K562 (cell line): ENCODE measurements around the gene FYB1. TPM values are rescaled to one million over a fixed set of nuclear protein-coding genes. Genes with fewer than 3 reads are reported as not detected.

Source experiments
- ATAC-seq: fragments of 200-7000 bp; cut with Tn5 transposase; 3 replicates; pipeline ENCODE4 v1.9.1; 2020; ENCODE audit warnings: moderate library complexity
- BruUV-seq: library from RNA; stranded (reverse); fragments of 400-500 nt; replicated peaks from 2 replicates; lab custom pipeline; 2021; lab: Mats Ljungman, UMichigan
- CTCF ChIA-PET: fragments of 300-600 bp; formaldehyde crosslinking; extraction: SDS; loops from one replicate; lab custom pipeline; 2021; ENCODE audit warnings: low intra/inter-chr PET ratio; lab: Yijun Ruan, JAX
- POLR2A ChIA-PET: fragments of 300-600, 350-650 bp; sonication (Branson Sonifier 250); formaldehyde crosslinking; extraction: SDS; loops from one replicate; lab custom pipeline; 2021; ENCODE audit warnings: antibody characterized with exemption, inconsistent platforms; lab: Yijun Ruan, JAX
- DNase-seq, 4 experiments: peaks; one replicate each; pipeline versions ENCODE4 v3.0.0 to v3.0.0-alpha.2; 2011 to 2018; ENCODE audit warnings: low spot score in 3 of 4, mixed read lengths in 3 of 4; ENCODE audit errors: extremely low read depth in 1 of 4
- FAIRE-seq: peaks from 2 replicates; lab custom pipeline; 2011; peaks lifted over from hg19 to GRCh38; lab: Jason Lieb, UNC
- H2AFZ ChIP-seq: 2 replicates; pipeline ENCODE4 v1.6.0; 2011; ENCODE audit warnings: low read depth, low read length, control low read depth, inconsistent platforms
- H3K27ac ChIP-seq: fragments of 200-600 bp; 3 replicates; pipeline ENCODE4 v1.8.0; 2011; ENCODE audit warnings: low read depth, mild to moderate bottlenecking, control low read depth, inconsistent platforms, low read length, moderate library complexity, mixed read lengths; ENCODE audit errors: extremely low read depth
- H3K27me3 ChIP-seq, 2 experiments: fragments of 300-600 bp in 1 of 2; 2 replicates in 1 of 2; 3 replicates in 1 of 2; pipeline versions ENCODE4 v1.6.0 to v1.8.0; 2011; ENCODE audit warnings: inconsistent platforms in 2 of 2, low read length in 2 of 2, mild to moderate bottlenecking in 1 of 2, mixed read lengths in 1 of 2, moderate library complexity in 1 of 2; ENCODE audit not compliant: control insufficient read depth in 2 of 2, insufficient read depth in 2 of 2
- H3K36me3 ChIP-seq: fragments of 300-600 bp; 3 replicates; pipeline ENCODE4 v1.8.0; 2011; ENCODE audit warnings: mild to moderate bottlenecking, low read length, inconsistent platforms; ENCODE audit not compliant: control insufficient read depth, insufficient read depth
- H3K4me1 ChIP-seq, 2 experiments: fragments of 200-600 bp in 1 of 2; replicated peaks in 1 of 2; 2 replicates in 1 of 2; 3 replicates in 1 of 2; pipeline versions ENCODE4 v1.5.1 to v1.8.0; 2011; ENCODE audit warnings: inconsistent platforms in 2 of 2, low read length in 2 of 2, mild to moderate bottlenecking in 1 of 2, mixed read lengths in 1 of 2, moderate library complexity in 1 of 2; ENCODE audit not compliant: control insufficient read depth in 2 of 2, insufficient read depth in 2 of 2
- H3K4me2 ChIP-seq: 2 replicates; pipeline ENCODE4 v1.6.1; 2011; ENCODE audit warnings: low read length, control low read depth, inconsistent platforms, mixed read lengths; ENCODE audit not compliant: insufficient read depth
- H3K4me3 ChIP-seq: fragments of 200-600 bp; sonication (generic), shearing (Covaris generic); 2 replicates; pipeline ENCODE4 v1.5.1; 2016; ENCODE audit warnings: control low read depth, inconsistent platforms
- H3K79me2 ChIP-seq: fragments of 200-600 bp; 3 replicates; pipeline ENCODE4 v1.8.0; 2011; ENCODE audit warnings: low read length, inconsistent platforms; ENCODE audit not compliant: control insufficient read depth, insufficient read depth
- H3K9ac ChIP-seq, 2 experiments: 2 replicates each; pipeline versions ENCODE4 v1.6.0 to v1.6.1; 2011; ENCODE audit warnings: low read depth in 2 of 2, low read length in 2 of 2, control low read depth in 1 of 2, inconsistent platforms in 1 of 2, mild to moderate bottlenecking in 1 of 2, mixed read lengths in 1 of 2; ENCODE audit not compliant: insufficient read depth in 1 of 2
- H3K9me1 ChIP-seq: one replicate; pipeline ENCODE4 v1.6.0; 2011; ENCODE audit warnings: inconsistent platforms, mild to moderate bottlenecking, low read length, moderate library complexity; ENCODE audit not compliant: control insufficient read depth, insufficient read depth
- H3K9me3 ChIP-seq: replicated peaks from 2 replicates; pipeline ENCODE4 v1.5.1; 2011; ENCODE audit warnings: low read depth, low read length, inconsistent platforms; ENCODE audit not compliant: control insufficient read depth, insufficient read depth
- H4K20me1 ChIP-seq: replicated peaks from 2 replicates; pipeline ENCODE4 v1.6.1; 2011; ENCODE audit warnings: low read length, inconsistent platforms, mixed read lengths; ENCODE audit not compliant: control insufficient read depth, insufficient read depth
- ATF3 ChIP-seq, 2 experiments: fragments of 450-650 bp in 1 of 2; sonication (generic) in 1 of 2; formaldehyde crosslinking in 1 of 2; IDR thresholded peaks in 1 of 2; conservative IDR thresholded peaks in 1 of 2; 2 replicates each; pipeline versions ENCODE4 v1.6.1 to v1.8.1; 2016 to 2023; ENCODE audit warnings: mild to moderate bottlenecking in 2 of 2, moderate library complexity in 2 of 2, inconsistent platforms in 1 of 2, missing genetic modification reagents in 1 of 2
- E2F1 ChIP-seq: sonication (generic); formaldehyde crosslinking; IDR thresholded peaks from 2 replicates; pipeline ENCODE4 v1.8.1; 2023; ENCODE audit warnings: mild to moderate bottlenecking, missing genetic modification reagents, moderate library complexity
- HNRNPLL ChIP-seq: fragments of 200-400 bp; formaldehyde crosslinking; IDR thresholded peaks from 2 replicates; pipeline ENCODE4 v1.6.1; 2017; ENCODE audit warnings: low read length, low read depth, mild to moderate bottlenecking; ENCODE audit not compliant: poor library complexity, severe bottlenecking
- KLF6 ChIP-seq: fragments of 250-450 bp; sonication (Bioruptor Pico); IDR thresholded peaks from 2 replicates; pipeline ENCODE4 v1.4.0; 2020; ENCODE audit warnings: mild to moderate bottlenecking, moderate library complexity, borderline replicate concordance
- NR2C2 ChIP-seq, 2 experiments: fragments of 200-800 bp in 1 of 2; sonication (Bioruptor generic) in 1 of 2; sonication (generic) in 1 of 2; formaldehyde crosslinking in 1 of 2; IDR thresholded peaks; 2 replicates each; pipeline versions ENCODE4 v1.6.1 to v1.8.0; 2016 to 2022; ENCODE audit warnings: mild to moderate bottlenecking in 1 of 2, missing compliant biosample characterization in 1 of 2, missing genetic modification characterization in 1 of 2, missing genetic modification reagents in 1 of 2
- PTRF ChIP-seq: fragments of 450-650 bp; IDR thresholded peaks from 2 replicates; pipeline ENCODE4 v1.6.1; 2016; ENCODE audit warnings: mild to moderate bottlenecking, missing genetic modification characterization, missing compliant biosample characterization
- RBM14 ChIP-seq: fragments of 200-400 bp; formaldehyde crosslinking; IDR thresholded peaks from 2 replicates; pipeline ENCODE4 v1.6.1; 2018; ENCODE audit warnings: low read depth, mild to moderate bottlenecking, low read length, moderate library complexity, borderline replicate concordance; ENCODE audit not compliant: insufficient read depth
- RFX7 ChIP-seq: fragments of 250-450 bp; sonication (Bioruptor Pico); IDR thresholded peaks from 2 replicates; pipeline ENCODE4 v1.5.1; 2021; ENCODE audit warnings: mild to moderate bottlenecking
- ZBTB11 ChIP-seq, 3 experiments: fragments of 200-800 bp in 1 of 3; fragments of 250-450 bp in 1 of 3; fragments of 450-650 bp in 1 of 3; sonication (Bioruptor Pico) in 1 of 3; sonication (Bioruptor generic) in 1 of 3; formaldehyde crosslinking in 1 of 3; IDR thresholded peaks; 2 replicates each; pipeline versions ENCODE4 v1.6.1 to v1.8.0; 2016 to 2022; ENCODE audit warnings: mild to moderate bottlenecking in 2 of 3, missing genetic modification characterization in 2 of 3, missing compliant biosample characterization in 1 of 3, moderate library complexity in 1 of 3
- ZNF232 ChIP-seq: sonication (generic); formaldehyde crosslinking; IDR thresholded peaks from 2 replicates; pipeline ENCODE4 v1.8.0; 2022; ENCODE audit warnings: mild to moderate bottlenecking, missing genetic modification reagents
- ZNF696 ChIP-seq: fragments of 250-450 bp; sonication (Bioruptor Pico); conservative IDR thresholded peaks from 2 replicates; pipeline ENCODE4 v1.4.0; 2020; ENCODE audit warnings: mild to moderate bottlenecking, moderate library complexity
- WGBS: fragments of 100-300 bp; shearing (Covaris generic); methylation state at CpG from one replicate; pipeline ENCODE4 v1.1.6; 2016; ENCODE audit warnings: low coverage, mixed read lengths; ENCODE audit not compliant: insufficient coverage; ENCODE audit errors: missing lambda C conversion rate; 5-methylcytosine and 5-hydroxymethylcytosine counted together
- in situ Hi-C: fragments of 300-500 bp; cut with MboI; formaldehyde crosslinking; loops from 4 replicates; pipeline ENCODE4 v1.15.0; 2018; ENCODE audit warnings: inconsistent platforms, mixed read lengths
- intact Hi-C: fragments of 100-400 bp; cut with micrococcal nuclease; formaldehyde crosslinking; loops from 2 replicates; pipeline ENCODE4 v1.14.2; 2022
- polyA plus RNA-seq, 8 experiments: library from polyadenylated mRNA; depleted of rRNA in 4 of 8; stranded (reverse) in 5 of 8; unstranded in 3 of 8; fragments of >200 nt; fragmentation: Nextera tagmentation in 2 of 8; fragmentation: Illumina TruSeq in 1 of 8; extraction: Ambion mirVana in 2 of 8; extraction: Trizol in 1 of 8; gene quantifications; 2 replicates each; pipeline versions ENCODE4 v1.2.1 to v1.2.3, GENCODE V29; 2011 to 2014; ENCODE audit warnings: inconsistent platforms in 1 of 8, missing spikeins in 1 of 8
- total RNA-seq, 7 experiments: library from RNA; depleted of rRNA in 6 of 7; stranded (reverse); fragments of >200 nt in 6 of 7; fragmentation: Illumina TruSeq in 2 of 7; extraction: Trizol in 2 of 7; gene quantifications; 2 replicates each; pipeline versions ENCODE4 v1.2.1 to v1.2.3, GENCODE V29; 2011 to 2021; ENCODE audit warnings: low replicate concordance in 1 of 7

Gene FYB1
- total and polyA plus RNA-seq, 9 of the 15 experiments (the other 6 are each of a cell fraction or from before 2014, with no cell fraction given): 4.7 to 31.5 (median 9.7) TPM

GRCh38 chr5:39083968-39084367 is 135.4 kb downstream of the FYB1 start:
- H3K36me3 ChIP-seq: no peaks in the 10 kb centered on the region
- H3K27me3 ChIP-seq: no peaks in the 10 kb centered on the region
- FAIRE-seq (no peak), ATAC-seq (no peak), DNase-seq (no peak)
- no peak overlapping the region for H3K4me3 ChIP-seq
- H2AFZ ChIP-seq: no peak overlapping the region
- no peak overlapping the region for H3K4me2 ChIP-seq
- H3K79me2 ChIP-seq: no peaks in the 10 kb centered on the region
- no peaks in the 10 kb centered on the region for H3K4me1 ChIP-seq
- WGBS: 62% methylated on average over 1 of the region's 1 CpG
- intact Hi-C loops: loop anchor here (5.0 to 10.0 kb wide), 4 partner anchors 133 to 639 kb away; partner anchors contain the start of gene FYB1
- H3K9me3 ChIP-seq: no peaks in the 10 kb centered on the region
- H3K9me1 ChIP-seq: no peaks in the 10 kb centered on the region
- ChIA-PET CTCF (no interaction called here), POLR2A (no interaction called here)
- no peaks in the 10 kb centered on the region for H4K20me1 ChIP-seq
- TF ChIP-seq RBM14 (no peak), PTRF (tag) (no peak), HNRNPLL (no peak), ZNF232 (CRISPR knock-in tag) (no peak), ATF3 (IDR thresholded peaks at IDR 0.05) (no peak), ATF3 (CRISPR knock-in tag; conservative IDR thresholded peaks at IDR 0.05) (no peak), E2F1 (CRISPR knock-in tag) (no peak), KLF6 (CRISPR knock-in tag) (no peak), ZNF696 (CRISPR knock-in tag) (no peak), NR2C2 (CRISPR knock-in tag; IDR thresholded peaks at IDR 0.05) (no peak), NR2C2 (tag; IDR thresholded peaks at IDR 0.05) (no peak), ZBTB11 (CRISPR knock-in tag; IDR thresholded peaks at IDR 0.05) (no peak), RFX7 (no peak)
- BruUV-seq: no TSS peak
- no peak overlapping the region for H3K9ac ChIP-seq
- in situ Hi-C loops: no loop called here
- H3K27ac ChIP-seq: no peak overlapping the region
